ENCODE data around the gene EBF4.

The EBF4 gene, protein sequence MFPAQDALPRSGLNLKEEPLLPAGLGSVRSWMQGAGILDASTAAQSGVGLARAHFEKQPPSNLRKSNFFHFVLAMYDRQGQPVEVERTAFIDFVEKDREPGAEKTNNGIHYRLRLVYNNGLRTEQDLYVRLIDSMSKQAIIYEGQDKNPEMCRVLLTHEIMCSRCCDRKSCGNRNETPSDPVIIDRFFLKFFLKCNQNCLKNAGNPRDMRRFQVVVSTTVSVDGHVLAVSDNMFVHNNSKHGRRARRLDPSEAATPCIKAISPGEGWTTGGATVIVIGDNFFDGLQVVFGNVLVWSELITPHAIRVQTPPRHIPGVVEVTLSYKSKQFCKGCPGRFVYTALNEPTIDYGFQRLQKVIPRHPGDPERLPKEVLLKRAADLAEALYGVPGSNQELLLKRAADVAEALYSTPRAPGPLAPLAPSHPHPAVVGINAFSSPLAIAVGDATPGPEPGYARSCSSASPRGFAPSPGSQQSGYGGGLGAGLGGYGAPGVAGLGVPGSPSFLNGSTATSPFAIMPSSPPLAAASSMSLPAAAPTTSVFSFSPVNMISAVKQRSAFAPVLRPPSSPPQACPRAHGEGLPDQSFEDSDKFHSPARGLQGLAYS
- total RNA-seq, result 0.39 to 9.6 (median 2.9) reads per million in 9 experiments

DNA sequence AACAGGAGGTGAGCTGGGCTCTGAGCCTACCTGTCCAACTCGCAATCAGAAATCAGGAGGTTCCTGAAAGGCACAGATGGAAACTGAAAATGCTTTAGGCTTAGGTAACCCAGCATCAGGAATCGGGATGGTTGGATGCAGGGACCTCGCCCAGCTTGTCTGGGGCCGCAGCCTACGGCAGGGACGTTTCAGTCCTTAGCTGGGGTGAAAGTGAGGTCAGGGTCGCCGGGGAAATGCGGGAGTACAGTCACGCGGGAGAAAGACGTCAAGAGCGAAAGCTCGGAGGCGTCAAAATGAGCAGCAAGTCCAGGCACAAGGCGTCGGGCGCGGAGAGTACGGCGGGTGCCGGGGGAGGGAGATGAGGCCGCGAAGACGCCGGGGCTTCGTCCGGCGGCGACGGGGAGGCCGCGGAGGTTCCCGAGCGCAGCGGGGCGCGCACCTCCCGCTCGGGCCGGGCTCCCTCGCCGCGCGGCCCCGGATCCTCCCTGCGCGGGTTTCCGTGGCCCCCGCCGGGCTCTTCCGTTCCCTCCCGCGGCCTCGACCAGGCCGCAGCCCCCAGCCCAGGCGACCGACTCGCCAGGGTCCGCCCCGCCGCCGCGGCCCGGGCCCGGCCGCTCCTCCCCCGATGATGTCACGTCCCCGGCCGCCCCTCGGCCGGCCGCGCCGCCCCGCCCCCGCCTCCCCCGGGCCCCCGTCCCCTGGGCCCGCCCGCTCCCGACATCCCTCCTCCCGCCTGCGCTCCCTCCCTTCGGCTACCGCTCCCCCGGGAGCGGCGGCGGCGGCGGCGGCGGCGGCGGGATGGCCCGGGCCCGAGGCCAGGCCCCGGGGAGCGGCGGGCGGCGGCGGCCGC, at the start of gene EBF4:
Gene EBF4, plus strand, starts transcription at position 745 of the 850 bp plus-strand sequence. CDS start 866 bp downstream, outside the sequence.
- peaks cover 32 to 47% of the 10 kb centered on the region in 2 donors for H3K27me3 Mint-ChIP-seq
- peak within 1 kb of the TSS; percentile 85 to 94 for H3K27ac Mint-ChIP-seq
- DNase-seq (no peak), ATAC-seq (replicated peaks) (peak; percentile 11)
- H3K9me3 Mint-ChIP-seq, result no peaks in the 10 kb centered on the region
- H3K4me1 Mint-ChIP-seq (ENCODE audit: low read depth in 2 of 2), result peaks cover 16 to 19% of the 10 kb centered on the region in 2 donors
- peak within 1 kb of the TSS; percentile 95 to 96 for H3K4me3 Mint-ChIP-seq
- H3K36me3 Mint-ChIP-seq (ENCODE audit: insufficient read depth), result peaks cover 14% of the 10 kb centered on the region

DNA sequence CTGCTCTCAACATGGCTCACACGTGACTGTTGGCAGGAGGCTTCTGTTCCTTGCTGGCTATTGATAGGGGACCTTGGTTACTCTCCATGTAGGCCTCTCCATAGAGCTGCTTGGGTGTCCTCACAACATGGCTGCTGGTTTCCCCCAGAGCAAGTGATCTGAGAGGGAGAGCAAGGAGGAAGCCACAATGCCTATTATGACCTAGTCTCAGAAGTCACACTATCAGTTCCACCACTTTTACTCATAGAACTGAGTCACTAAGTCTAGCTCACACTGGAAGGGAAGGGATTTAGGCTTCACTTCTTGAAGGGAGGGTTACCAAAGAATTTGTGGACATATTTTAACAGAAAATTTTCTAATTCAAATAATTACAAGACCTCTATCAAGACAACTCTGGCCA, 48.9 kb upstream of the EBF4 start:
- Mint-ChIP-seq H3K4me3 (no peak overlapping the region), H3K27ac (peak overlapping the region in 1 of 2 donors; percentile 49), H3K4me1 (ENCODE audit: low read depth in 2 of 2) (peaks cover 0 to 3% of the 10 kb centered on the region in 2 donors), H3K36me3 (ENCODE audit: insufficient read depth) (peaks cover 3% of the 10 kb centered on the region), H3K27me3 (no peaks in the 10 kb centered on the region), H3K9me3 (no peaks in the 10 kb centered on the region)
- no peak for ATAC-seq (replicated peaks)
- no peak for DNase-seq

DNA sequence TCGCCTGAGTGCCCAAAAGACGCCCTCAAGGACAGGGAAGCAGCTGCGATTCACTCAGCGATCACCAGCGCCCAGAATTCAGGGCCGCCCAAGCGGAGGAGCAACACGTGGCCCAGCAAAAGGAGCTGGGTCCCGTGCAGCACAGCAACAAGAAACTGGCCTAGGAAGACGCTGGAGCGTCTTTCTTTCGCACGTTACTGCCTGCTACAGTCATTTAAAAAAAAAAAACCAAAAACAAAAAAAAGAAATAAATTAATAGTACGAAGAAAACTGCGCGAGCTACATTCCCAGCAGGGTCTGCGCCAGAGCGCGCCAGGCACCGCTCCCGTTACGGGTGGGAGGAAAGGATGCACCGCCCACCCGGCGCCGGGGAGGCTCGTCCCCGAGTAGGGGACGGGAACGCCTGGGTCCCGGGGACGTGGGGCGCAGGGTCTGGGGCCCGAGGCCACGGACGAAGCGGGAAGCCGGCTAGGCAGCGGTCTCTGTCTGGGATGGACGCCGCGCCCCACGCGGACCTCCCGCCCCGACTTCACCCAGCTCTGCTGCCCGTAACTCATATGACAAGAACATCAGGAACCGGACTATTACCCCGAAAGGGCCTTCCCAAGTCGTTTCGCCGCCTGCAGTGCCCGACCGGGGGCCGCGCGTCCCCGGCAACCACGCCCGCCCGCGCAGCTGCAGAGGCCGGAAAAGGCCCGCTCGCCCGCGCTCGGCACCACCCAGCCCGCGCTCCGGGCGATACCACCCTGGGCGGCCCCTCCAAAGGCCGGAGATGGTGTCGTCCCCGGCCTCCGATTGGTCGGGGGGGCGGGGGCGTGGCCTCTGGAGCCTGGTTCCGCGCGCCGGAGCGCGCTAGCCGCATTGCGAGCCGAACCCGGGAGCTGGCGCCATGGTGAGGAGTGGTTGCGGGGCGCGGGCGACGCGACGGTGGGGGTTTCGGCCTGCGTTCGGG, 40.5 kb upstream of the EBF4 start, which contains the start of gene NOP56:
Gene NOP56, plus strand, starts transcription at position 861 of the 952 bp plus-strand sequence. Its CDS starts 29 bp downstream, at position 890.
- Mint-ChIP-seq H3K27me3 (no peaks in the 10 kb centered on the region), H3K27ac (peak within 1 kb of the TSS; percentile 89 to 97), H3K4me3 (peak within 1 kb of the TSS; percentile 95), H3K9me3 (no peaks in the 10 kb centered on the region), H3K36me3 (ENCODE audit: insufficient read depth) (peaks cover 53% of the 10 kb centered on the region), H3K4me1 (ENCODE audit: low read depth in 2 of 2) (peaks cover 17 to 27% of the 10 kb centered on the region in 2 donors)
- ATAC-seq (replicated peaks), result peak; percentile 88
- peak; percentile 93 to 98 (median 98) for DNase-seq

GRCh38 chr20:2652724-2653555, 39.6 kb upstream of the EBF4 start:
- H3K9me3 Mint-ChIP-seq, result no peaks in the 10 kb centered on the region
- peak overlapping the region; percentile 83 to 89 for H3K27ac Mint-ChIP-seq
- no peaks in the 10 kb centered on the region for H3K27me3 Mint-ChIP-seq
- ATAC-seq (replicated peaks) (peak; percentile 51), DNase-seq (no peak)
- peaks cover 17 to 28% of the 10 kb centered on the region in 2 donors for H3K4me1 Mint-ChIP-seq (ENCODE audit: low read depth in 2 of 2)
- peaks cover 62% of the 10 kb centered on the region for H3K36me3 Mint-ChIP-seq (ENCODE audit: insufficient read depth)
- peak overlapping the region; percentile 95 for H3K4me3 Mint-ChIP-seq

DNA sequence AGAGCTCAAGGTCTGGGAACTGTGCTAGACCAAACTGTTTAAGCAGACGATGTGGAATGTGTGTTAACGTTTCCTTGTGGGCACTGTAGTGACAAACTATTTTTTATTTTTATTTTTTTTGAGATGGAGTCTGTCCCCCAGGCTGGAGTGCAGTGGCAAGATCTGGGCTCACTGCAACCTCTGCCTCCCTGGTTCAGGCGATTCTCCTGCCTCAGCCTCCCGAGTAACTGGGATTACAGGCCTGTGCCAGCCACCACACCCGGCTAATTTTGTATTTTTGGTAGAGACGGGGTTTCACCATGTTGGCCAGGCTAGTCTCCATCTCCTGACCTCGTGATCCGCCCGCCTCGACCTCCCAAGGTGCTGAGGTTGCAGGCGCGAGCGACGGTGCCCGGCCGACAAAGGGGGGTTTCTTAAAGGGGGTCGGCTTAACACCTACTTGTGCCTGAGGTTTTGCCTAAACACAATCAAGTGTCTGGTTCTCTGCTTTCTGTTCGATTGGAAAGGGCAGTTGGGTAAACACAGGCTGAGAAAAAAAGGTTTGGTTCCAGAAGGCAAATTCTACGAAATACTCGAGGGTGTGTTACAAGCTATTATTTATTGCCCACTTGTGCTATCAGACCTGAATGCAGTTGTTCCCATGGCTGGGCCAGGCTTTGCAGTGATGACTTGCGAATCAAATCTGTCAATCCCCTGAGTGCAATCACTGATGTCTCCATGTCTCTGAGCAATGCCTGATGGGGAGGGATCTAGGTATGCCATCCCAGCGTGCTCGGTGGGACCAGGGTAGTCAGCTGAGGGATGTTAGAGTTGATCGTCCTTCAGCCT, 38.8 kb upstream of the EBF4 start:
- no peak for ATAC-seq (replicated peaks)
- H3K4me1 Mint-ChIP-seq (ENCODE audit: low read depth in 2 of 2), result peaks cover 17 to 32% of the 10 kb centered on the region in 2 donors

DNA sequence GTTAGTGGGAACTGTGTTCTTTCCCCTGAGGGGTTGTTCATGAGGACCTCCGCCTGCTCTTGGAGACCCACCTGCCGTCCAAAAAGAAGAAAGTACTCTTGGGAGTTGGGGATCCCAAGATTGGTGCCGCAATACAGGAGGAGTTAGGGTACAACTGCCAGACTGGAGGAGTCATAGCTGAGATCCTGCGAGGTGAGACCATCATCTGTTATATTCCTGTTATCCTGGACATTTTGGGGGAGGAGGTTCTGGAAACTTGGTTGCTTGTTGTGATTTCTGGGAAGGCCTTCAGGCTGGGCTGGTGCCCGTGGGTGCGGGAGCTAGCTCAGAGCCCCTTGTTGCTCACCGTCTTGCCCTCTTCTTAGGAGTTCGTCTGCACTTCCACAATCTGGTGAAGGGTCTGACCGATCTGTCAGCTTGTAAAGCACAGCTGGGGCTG, 38.2 kb upstream of the EBF4 start:
- DNase-seq (no peak), ATAC-seq (replicated peaks) (no peak)
- H3K4me3 Mint-ChIP-seq, result peak overlapping the region; percentile 95
- peaks cover 76% of the 10 kb centered on the region for H3K36me3 Mint-ChIP-seq (ENCODE audit: insufficient read depth)
- peak overlapping the region; percentile 83 to 89 for H3K27ac Mint-ChIP-seq
- H3K9me3 Mint-ChIP-seq, result no peaks in the 10 kb centered on the region
- H3K27me3 Mint-ChIP-seq, result no peaks in the 10 kb centered on the region
- H3K4me1 Mint-ChIP-seq (ENCODE audit: low read depth in 2 of 2), result peaks cover 17 to 33% of the 10 kb centered on the region in 2 donors

More for the DNA sequence above, 38.8 kb upstream of the EBF4 start:
- DNase-seq, result no peak
- peak overlapping the region; percentile 83 to 89 for H3K27ac Mint-ChIP-seq
- H3K36me3 Mint-ChIP-seq (ENCODE audit: insufficient read depth), result peaks cover 70% of the 10 kb centered on the region
- no peaks in the 10 kb centered on the region for H3K9me3 Mint-ChIP-seq
- no peaks in the 10 kb centered on the region for H3K27me3 Mint-ChIP-seq
- H3K4me3 Mint-ChIP-seq, result peak overlapping the region; percentile 95

GRCh38 chr20:2654831-2655230, 37.7 kb upstream of the EBF4 start:
- Mint-ChIP-seq H3K4me3 (peak overlapping the region; percentile 95), H3K27me3 (no peaks in the 10 kb centered on the region), H3K36me3 (ENCODE audit: insufficient read depth) (peaks cover 81% of the 10 kb centered on the region), H3K9me3 (no peaks in the 10 kb centered on the region), H3K27ac (peak overlapping the region; percentile 83 to 89), H3K4me1 (ENCODE audit: low read depth in 2 of 2) (peaks cover 17 to 33% of the 10 kb centered on the region in 2 donors)
- DNase-seq, result no peak
- ATAC-seq (replicated peaks), result no peak

- Mint-ChIP-seq H3K27ac (peak overlapping the region in 1 of 2 donors; percentile 83), H3K9me3 (no peaks in the 10 kb centered on the region), H3K36me3 (ENCODE audit: insufficient read depth) (peaks cover 84% of the 10 kb centered on the region), H3K27me3 (no peaks in the 10 kb centered on the region), H3K4me3 (peak overlapping the region in 1 of 2 donors; percentile 95), H3K4me1 (ENCODE audit: low read depth in 2 of 2) (peaks cover 17 to 33% of the 10 kb centered on the region in 2 donors)
- ATAC-seq (replicated peaks) (no peak), DNase-seq (no peak)
These were observed 37.1 kb upstream of the EBF4 start for GRCh38 chr20:2655331-2656116.

DNA sequence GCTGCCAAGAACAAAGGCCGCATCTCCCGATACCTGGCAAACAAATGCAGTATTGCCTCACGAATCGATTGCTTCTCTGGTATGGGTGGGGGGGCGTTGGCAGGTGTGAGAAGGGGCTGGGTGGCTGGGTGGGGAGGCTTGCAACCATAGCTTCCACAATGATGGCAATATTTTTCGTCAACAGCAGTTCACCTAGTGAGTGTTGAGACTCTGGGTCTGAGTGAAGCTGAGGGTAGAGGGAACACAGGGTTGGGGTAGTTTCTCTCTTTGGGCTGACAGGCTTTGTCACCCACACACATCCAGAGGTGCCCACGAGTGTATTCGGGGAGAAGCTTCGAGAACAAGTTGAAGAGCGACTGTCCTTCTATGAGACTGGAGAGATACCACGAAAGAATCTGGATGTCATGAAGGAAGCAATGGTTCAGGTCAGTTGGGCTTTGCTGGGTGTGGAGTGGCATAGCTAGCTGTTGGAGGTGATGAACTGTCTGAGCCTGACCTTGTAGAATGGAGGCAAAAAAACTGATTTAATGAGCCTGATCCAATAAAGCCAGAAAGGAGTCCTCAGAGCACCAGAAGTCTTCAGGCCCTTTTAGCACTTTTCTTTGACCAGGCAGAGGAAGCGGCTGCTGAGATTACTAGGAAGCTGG, 36.0 kb upstream of the EBF4 start:
- Mint-ChIP-seq H3K9me3 (no peaks in the 10 kb centered on the region), H3K4me3 (peak overlapping the region in 1 of 2 donors; percentile 10), H3K27me3 (no peaks in the 10 kb centered on the region), H3K36me3 (ENCODE audit: insufficient read depth) (peaks cover 89% of the 10 kb centered on the region), H3K27ac (peak overlapping the region in 1 of 2 donors; percentile 83), H3K4me1 (ENCODE audit: low read depth in 2 of 2) (peaks cover 17 to 29% of the 10 kb centered on the region in 2 donors)
- DNase-seq, result no peak
- ATAC-seq (replicated peaks), result no peak

GRCh38 chr20:2657241-2657640, 35.3 kb upstream of the EBF4 start:
- peak overlapping the region in 1 of 2 donors; percentile 10 for H3K4me3 Mint-ChIP-seq
- H3K27me3 Mint-ChIP-seq, result no peaks in the 10 kb centered on the region
- H3K9me3 Mint-ChIP-seq, result no peaks in the 10 kb centered on the region

More at GRCh38 chr20:2657241-2657640, 35.3 kb upstream of the EBF4 start:
- H3K36me3 Mint-ChIP-seq (ENCODE audit: insufficient read depth), result peaks cover 89% of the 10 kb centered on the region
- ATAC-seq (replicated peaks), result no peak
- no peak for DNase-seq
- H3K27ac Mint-ChIP-seq, result peak overlapping the region in 1 of 2 donors; percentile 83
- peaks cover 23 to 27% of the 10 kb centered on the region in 2 donors for H3K4me1 Mint-ChIP-seq (ENCODE audit: low read depth in 2 of 2)
